GM12865 (cell line): ENCODE results near the gene RASGRF2.

Experiments
- DNase-seq: peaks from one replicate; pipeline ENCODE4 v3.0.0; 2010; ENCODE audit warnings: low read depth
- H3K4me3 ChIP-seq: 2 replicates; pipeline ENCODE4 v1.5.1; 2011; ENCODE audit warnings: mild to moderate bottlenecking, low read depth, low read length, control low read depth
- CTCF ChIP-seq: IDR thresholded peaks from 2 replicates; pipeline ENCODE4 v1.5.1; 2011; ENCODE audit warnings: low read length, control low read depth, low read depth, inconsistent platforms; ENCODE audit not compliant: insufficient read depth; ENCODE audit errors: missing control alignments

RASGRF2 gene

GRCh38 chr5:80959138-80959537 lies 1.0 kb upstream of the RASGRF2 start:
- DNase-seq: no peak
- no peak overlapping the region for H3K4me3 ChIP-seq
- TF ChIP-seq CTCF: no peak

- no peak for DNase-seq
- TF ChIP-seq CTCF: no peak
- H3K4me3 ChIP-seq: no peak overlapping the region
Observed at GRCh38 chr5:80960531-80961375, 590 bp downstream of the RASGRF2 start.

GRCh38 chr5:80961376-80962281 lies 1.5 kb downstream of the RASGRF2 start:
- TF ChIP-seq CTCF: no peak
- H3K4me3 ChIP-seq: no peak overlapping the region
- no peak for DNase-seq

- DNase-seq: no peak
- no peak overlapping the region for H3K4me3 ChIP-seq
- TF ChIP-seq CTCF: no peak
Observed at GRCh38 chr5:80962630-80963520, 2.7 kb downstream of the RASGRF2 start.

- no peak for DNase-seq
- H3K4me3 ChIP-seq: no peak overlapping the region
- TF ChIP-seq CTCF: no peak
Observed at GRCh38 chr5:80963521-80963895, 3.3 kb downstream of the RASGRF2 start.

GRCh38 chr5:80963966-80964481 lies 3.9 kb downstream of the RASGRF2 start:
- TF ChIP-seq CTCF: no peak
- H3K4me3 ChIP-seq: no peak overlapping the region
- DNase-seq: no peak
